Sigmoid colon (tissue), 4 donors: ENCODE data around the gene ABCB10.

Source experiments
- CTCF ChIP-seq, 4 experiments: fragments of 450-650 bp in 3 of 4; fragments of 200-600 bp in 1 of 4; IDR thresholded peaks; one replicate each; pipeline ENCODE4 v1.5.1; 2016 to 2019; ENCODE audit warnings: antibody characterized with exemption in 4 of 4, mild to moderate bottlenecking in 3 of 4, moderate library complexity in 2 of 4
- EP300 ChIP-seq, 4 donors: sonication (generic); formaldehyde crosslinking; IDR thresholded peaks; one replicate each; pipeline ENCODE4 v1.6.1; 2017; ENCODE audit warnings: antibody characterized with exemption in 4 of 4
- POLR2A ChIP-seq, 2 donors: fragments of 450-650 bp; IDR thresholded peaks; one replicate each; pipeline ENCODE4 v1.6.1; 2016; ENCODE audit warnings: antibody characterized with exemption in 2 of 2, mild to moderate bottlenecking in 2 of 2, moderate library complexity in 2 of 2
- POLR2AphosphoS5 ChIP-seq, 4 donors: sonication (generic); formaldehyde crosslinking; IDR thresholded peaks; one replicate each; pipeline ENCODE4 v1.6.1; 2017; ENCODE audit warnings: antibody characterized with exemption in 4 of 4

- TF ChIP-seq CTCF (IDR thresholded peaks at IDR 0.05): no peak
- no peak for TF ChIP-seq POLR2A (IDR thresholded peaks at IDR 0.05)
- no peak for TF ChIP-seq POLR2AphosphoS5 (IDR thresholded peaks at IDR 0.05)
- TF ChIP-seq EP300 (IDR thresholded peaks at IDR 0.05): no peak
Observed at GRCh38 chr1:229482511-229482910, 76.0 kb downstream of the ABCB10 start.
